ENCODE results near the gene MON2.

The MON2 gene

GRCh38 chr12:62517887-62518286 lies 51.3 kb downstream of the MON2 start:
- Mint-ChIP-seq H3K36me3 (ENCODE audit: low read depth) (peaks cover 33% of the 10 kb centered on the region), H3K9me3 (peaks cover 5% of the 10 kb centered on the region), H3K27ac (no peak overlapping the region)

DNA sequence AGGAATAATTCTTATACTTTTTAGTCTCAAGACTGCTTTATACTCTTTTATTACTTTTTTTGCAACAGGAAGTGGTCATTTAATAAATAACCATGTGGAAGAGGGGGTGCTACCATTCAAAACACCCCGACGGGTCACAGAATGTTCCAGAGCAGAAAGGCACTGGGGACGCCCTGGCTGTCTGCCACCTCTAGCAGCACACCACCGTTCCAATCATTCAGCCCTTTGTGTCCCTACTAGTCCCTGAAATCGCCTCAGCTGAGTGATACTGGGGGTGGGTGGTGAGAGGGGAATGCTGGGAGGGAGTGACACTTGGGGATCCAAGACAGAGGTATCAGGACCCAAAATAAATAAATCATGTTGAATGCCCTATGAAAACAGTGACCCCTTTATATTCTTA lies 52.4 kb downstream of the MON2 start:
- H3K27ac Mint-ChIP-seq = no peak overlapping the region
- no peaks in the 10 kb centered on the region for H3K27me3 Mint-ChIP-seq
- no peak for DNase-seq
- H3K36me3 Mint-ChIP-seq (ENCODE audit: low read depth) = peaks cover 26% of the 10 kb centered on the region
- peaks cover 12% of the 10 kb centered on the region for H3K4me1 Mint-ChIP-seq
- no peak for ATAC-seq
- H3K4me3 Mint-ChIP-seq = no peak overlapping the region
- peaks cover 3% of the 10 kb centered on the region for H3K9me3 Mint-ChIP-seq

More at GRCh38 chr12:62517887-62518286, 51.3 kb downstream of the MON2 start:
- Mint-ChIP-seq H3K4me3 (no peak overlapping the region), H3K27me3 (no peaks in the 10 kb centered on the region), H3K4me1 (peaks cover 9% of the 10 kb centered on the region)
- DNase-seq = no peak
- no peak for ATAC-seq

DNA sequence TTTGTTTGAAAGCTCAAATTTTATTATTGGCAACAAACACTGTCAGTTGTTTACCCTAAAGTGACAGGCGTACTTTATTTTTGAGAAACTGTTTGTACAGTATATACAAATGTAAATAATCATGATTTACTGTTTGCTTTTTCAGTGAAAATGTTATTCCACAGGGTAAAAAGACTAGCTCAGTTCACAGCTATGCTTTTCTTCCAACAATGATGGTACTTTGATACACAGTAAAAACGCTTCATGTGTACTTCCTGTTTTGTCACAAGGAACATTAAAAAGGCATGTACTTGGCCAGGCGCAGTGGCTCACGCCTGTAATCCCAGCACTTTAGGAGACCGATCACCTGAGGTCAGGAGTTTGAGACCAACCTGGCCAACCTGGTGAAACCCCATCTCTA lies 53.7 kb downstream of the MON2 start:
- Mint-ChIP-seq H3K36me3 (ENCODE audit: low read depth) (peaks cover 21% of the 10 kb centered on the region), H3K4me1 (peaks cover 22% of the 10 kb centered on the region), H3K27ac (no peak overlapping the region), H3K27me3 (no peaks in the 10 kb centered on the region), H3K4me3 (no peak overlapping the region), H3K9me3 (no peaks in the 10 kb centered on the region)
- ATAC-seq = no peak
- no peak for DNase-seq

DNA sequence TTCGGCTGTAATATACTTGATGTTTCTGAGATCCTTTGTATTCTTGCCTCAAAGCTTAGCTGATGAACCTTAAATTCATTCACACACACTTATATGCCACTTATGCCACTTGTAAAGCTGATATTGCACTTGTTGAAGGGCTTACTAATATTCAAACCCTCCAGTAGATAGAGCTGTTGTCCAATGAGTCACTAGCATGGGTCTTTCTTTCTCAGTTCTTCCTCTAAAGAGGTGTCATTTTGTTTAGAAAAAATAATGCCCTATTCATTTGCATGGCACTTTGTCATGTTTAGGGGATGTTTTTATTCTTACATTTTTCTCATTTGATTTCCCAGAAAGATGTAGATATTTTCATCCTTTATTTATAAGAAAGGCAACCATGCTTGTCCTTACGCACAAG lies 56.4 kb downstream of the MON2 start:
- peak; percentile 52 for ATAC-seq
- no peak overlapping the region for H3K4me3 Mint-ChIP-seq
- no peak overlapping the region for H3K27ac Mint-ChIP-seq
- peaks cover 18% of the 10 kb centered on the region for H3K36me3 Mint-ChIP-seq (ENCODE audit: low read depth)
- H3K4me1 Mint-ChIP-seq = peaks cover 20% of the 10 kb centered on the region
- no peak for DNase-seq
- no peaks in the 10 kb centered on the region for H3K9me3 Mint-ChIP-seq
- no peaks in the 10 kb centered on the region for H3K27me3 Mint-ChIP-seq

GRCh38 chr12:62523619-62524018 lies 57.0 kb downstream of the MON2 start:
- H3K27ac Mint-ChIP-seq = no peak overlapping the region
- ATAC-seq (no peak), DNase-seq (no peak)
- no peaks in the 10 kb centered on the region for H3K9me3 Mint-ChIP-seq
- no peaks in the 10 kb centered on the region for H3K27me3 Mint-ChIP-seq
- H3K36me3 Mint-ChIP-seq (ENCODE audit: low read depth) = peaks cover 17% of the 10 kb centered on the region
- no peak overlapping the region for H3K4me3 Mint-ChIP-seq
- peaks cover 20% of the 10 kb centered on the region for H3K4me1 Mint-ChIP-seq

DNA sequence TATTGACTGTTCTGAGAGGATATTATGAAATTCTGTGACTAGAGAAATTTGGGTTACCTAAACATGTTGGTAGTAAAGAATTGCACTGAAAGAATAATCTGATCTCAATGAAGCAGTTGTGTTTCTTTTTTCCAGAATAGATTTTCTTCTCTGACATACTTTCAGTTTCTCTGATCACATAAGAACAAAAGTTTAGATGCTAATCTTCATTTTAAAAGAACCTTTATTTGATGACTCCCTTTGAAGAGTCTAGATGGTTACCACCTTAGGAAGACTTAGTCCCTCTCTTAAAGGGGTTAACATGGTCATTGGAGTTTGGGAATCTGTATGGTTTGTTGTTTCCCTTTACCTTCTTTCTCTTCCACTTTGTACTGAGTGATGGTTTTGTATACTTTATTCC lies 58.6 kb downstream of the MON2 start:
- Mint-ChIP-seq H3K27ac (no peak overlapping the region), H3K4me1 (peaks cover 20% of the 10 kb centered on the region), H3K36me3 (ENCODE audit: low read depth) (peaks cover 12% of the 10 kb centered on the region), H3K4me3 (no peak overlapping the region), H3K27me3 (no peaks in the 10 kb centered on the region), H3K9me3 (no peaks in the 10 kb centered on the region)
- no peak for DNase-seq
- no peak for ATAC-seq

GRCh38 chr12:62530596-62530995 lies 64.0 kb downstream of the MON2 start:
- no peak overlapping the region for H3K27ac Mint-ChIP-seq
- peaks cover 1% of the 10 kb centered on the region for H3K4me1 Mint-ChIP-seq
- no peak overlapping the region for H3K4me3 Mint-ChIP-seq
- H3K27me3 Mint-ChIP-seq = no peaks in the 10 kb centered on the region
- DNase-seq (no peak), ATAC-seq (no peak)
- no peaks in the 10 kb centered on the region for H3K9me3 Mint-ChIP-seq
- peaks cover 17% of the 10 kb centered on the region for H3K36me3 Mint-ChIP-seq (ENCODE audit: low read depth)

DNA sequence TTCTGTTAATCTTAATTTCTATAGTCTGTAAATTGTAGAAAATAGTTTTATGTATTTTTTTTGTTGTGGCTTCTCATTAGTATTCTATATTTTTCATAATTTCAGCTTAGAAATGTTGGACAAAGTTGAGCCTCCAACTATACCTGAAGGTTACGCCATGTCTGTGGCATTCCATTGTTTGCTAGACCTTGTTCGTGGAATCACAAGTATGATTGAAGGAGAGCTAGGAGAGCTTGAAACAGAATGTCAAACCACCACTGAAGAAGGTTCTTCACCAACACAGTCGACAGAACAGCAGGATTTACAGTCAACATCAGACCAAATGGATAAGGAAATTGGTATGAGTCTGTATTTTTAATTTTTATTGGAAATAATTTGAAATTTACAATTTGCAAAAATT lies 65.7 kb downstream of the MON2 start:
- DNase-seq = no peak
- Mint-ChIP-seq H3K4me1 (no peaks in the 10 kb centered on the region), H3K4me3 (no peak overlapping the region), H3K27me3 (no peaks in the 10 kb centered on the region), H3K27ac (no peak overlapping the region), H3K36me3 (ENCODE audit: low read depth) (peaks cover 20% of the 10 kb centered on the region), H3K9me3 (no peaks in the 10 kb centered on the region)
- no peak for ATAC-seq

- H3K4me3 Mint-ChIP-seq = no peak overlapping the region
- no peak for ATAC-seq
- H3K27me3 Mint-ChIP-seq = no peaks in the 10 kb centered on the region
- H3K27ac Mint-ChIP-seq = no peak overlapping the region
- peaks cover 22% of the 10 kb centered on the region for H3K36me3 Mint-ChIP-seq (ENCODE audit: low read depth)
- no peaks in the 10 kb centered on the region for H3K4me1 Mint-ChIP-seq
- no peaks in the 10 kb centered on the region for H3K9me3 Mint-ChIP-seq
- DNase-seq = no peak
Measured at GRCh38 chr12:62533087-62533754, 66.6 kb downstream of the MON2 start.

DNA sequence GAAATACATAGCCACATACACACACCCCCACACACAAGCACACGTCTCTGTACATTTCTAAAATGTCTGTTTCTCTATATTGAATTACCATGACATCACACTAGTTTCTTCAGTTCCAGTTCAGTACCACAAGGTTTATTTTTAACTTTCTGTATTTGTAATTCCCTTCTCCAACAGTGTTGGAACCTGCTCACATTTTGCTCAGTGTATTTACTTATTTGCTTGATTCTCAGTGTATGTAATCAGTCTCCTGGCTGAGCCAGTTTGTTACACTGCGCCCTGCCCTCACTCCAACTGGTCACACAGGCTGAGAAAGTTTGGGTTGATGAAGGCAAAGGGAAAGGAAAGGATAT lies 67.1 kb downstream of the MON2 start:
- Mint-ChIP-seq H3K27ac (no peak overlapping the region), H3K36me3 (ENCODE audit: low read depth) (peaks cover 21% of the 10 kb centered on the region), H3K4me1 (no peaks in the 10 kb centered on the region), H3K9me3 (no peaks in the 10 kb centered on the region), H3K27me3 (no peaks in the 10 kb centered on the region), H3K4me3 (no peak overlapping the region)
- DNase-seq = no peak
- no peak for ATAC-seq

DNA sequence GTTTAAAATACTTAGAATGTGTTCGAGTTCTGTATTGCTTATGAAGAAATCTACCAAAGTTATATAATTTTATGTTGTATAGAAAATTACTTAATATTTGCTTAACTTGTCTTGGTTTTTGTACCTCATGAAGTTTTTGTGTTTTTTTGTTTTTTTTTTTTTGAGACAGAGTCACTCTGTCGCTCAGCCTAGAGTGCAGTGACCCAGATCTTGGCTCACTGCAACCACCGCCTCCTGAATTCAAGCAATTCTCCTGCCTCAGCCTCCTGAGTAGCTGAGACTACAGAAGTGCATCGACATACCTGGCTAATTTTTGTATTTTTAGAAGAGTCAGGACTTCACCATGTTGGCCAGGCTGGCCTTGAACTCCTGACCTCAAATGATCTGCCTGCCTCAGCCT lies 69.9 kb downstream of the MON2 start:
- Mint-ChIP-seq H3K27me3 (no peaks in the 10 kb centered on the region), H3K4me3 (no peak overlapping the region), H3K9me3 (no peaks in the 10 kb centered on the region), H3K4me1 (no peaks in the 10 kb centered on the region), H3K27ac (no peak overlapping the region), H3K36me3 (ENCODE audit: low read depth) (peaks cover 24% of the 10 kb centered on the region)
- DNase-seq = no peak
- ATAC-seq = no peak

GRCh38 chr12:62537551-62537950 lies 70.9 kb downstream of the MON2 start:
- no peak overlapping the region for H3K4me3 Mint-ChIP-seq
- H3K27ac Mint-ChIP-seq = no peak overlapping the region
- no peak for ATAC-seq
- peaks cover 24% of the 10 kb centered on the region for H3K36me3 Mint-ChIP-seq (ENCODE audit: low read depth)
- H3K27me3 Mint-ChIP-seq = no peaks in the 10 kb centered on the region
- no peaks in the 10 kb centered on the region for H3K9me3 Mint-ChIP-seq
- H3K4me1 Mint-ChIP-seq = peaks cover 4% of the 10 kb centered on the region
- DNase-seq = no peak

- Mint-ChIP-seq H3K27me3 (no peaks in the 10 kb centered on the region), H3K9me3 (no peaks in the 10 kb centered on the region), H3K4me3 (no peak overlapping the region), H3K27ac (no peak overlapping the region), H3K4me1 (peaks cover 5% of the 10 kb centered on the region), H3K36me3 (ENCODE audit: low read depth) (peaks cover 12% of the 10 kb centered on the region)
- ATAC-seq (no peak), DNase-seq (no peak)
Measured at GRCh38 chr12:62540354-62540753, 73.7 kb downstream of the MON2 start.

GRCh38 chr12:62542814-62543213 lies 76.2 kb downstream of the MON2 start:
- Mint-ChIP-seq H3K4me3 (no peak overlapping the region), H3K4me1 (peaks cover 5% of the 10 kb centered on the region), H3K36me3 (ENCODE audit: low read depth) (peaks cover 12% of the 10 kb centered on the region), H3K27ac (no peak overlapping the region), H3K9me3 (no peaks in the 10 kb centered on the region), H3K27me3 (no peaks in the 10 kb centered on the region)
- DNase-seq = no peak
- ATAC-seq = no peak

GRCh38 chr12:62543324-62543723 lies 76.7 kb downstream of the MON2 start:
- Mint-ChIP-seq H3K27ac (no peak overlapping the region), H3K27me3 (no peaks in the 10 kb centered on the region), H3K4me1 (peaks cover 5% of the 10 kb centered on the region), H3K9me3 (no peaks in the 10 kb centered on the region), H3K36me3 (ENCODE audit: low read depth) (peaks cover 16% of the 10 kb centered on the region), H3K4me3 (no peak overlapping the region)
- ATAC-seq (no peak), DNase-seq (no peak)

- ATAC-seq (no peak), DNase-seq (no peak)
- Mint-ChIP-seq H3K27ac (no peak overlapping the region), H3K4me3 (no peak overlapping the region), H3K27me3 (no peaks in the 10 kb centered on the region), H3K9me3 (no peaks in the 10 kb centered on the region), H3K4me1 (peaks cover 5% of the 10 kb centered on the region), H3K36me3 (ENCODE audit: low read depth) (peaks cover 16% of the 10 kb centered on the region)
Measured at GRCh38 chr12:62543741-62544140, 77.1 kb downstream of the MON2 start.

All from activated naive CD8-positive, alpha-beta T cell treated with anti-CD3 and anti-CD28 coated beads, Interleukin-2, amount 50 U/mL, for 24 hours (primary cell).